GM12874 (cell line): ENCODE data around the gene C11orf58.

Experiments used
- CTCF ChIP-seq: IDR thresholded peaks from 2 replicates; pipeline ENCODE4 v1.5.1; 2011; ENCODE audit warnings: low read depth, mild to moderate bottlenecking, control low read depth, low read length, moderate library complexity; ENCODE audit not compliant: insufficient read depth

The C11orf58 gene

DNA sequence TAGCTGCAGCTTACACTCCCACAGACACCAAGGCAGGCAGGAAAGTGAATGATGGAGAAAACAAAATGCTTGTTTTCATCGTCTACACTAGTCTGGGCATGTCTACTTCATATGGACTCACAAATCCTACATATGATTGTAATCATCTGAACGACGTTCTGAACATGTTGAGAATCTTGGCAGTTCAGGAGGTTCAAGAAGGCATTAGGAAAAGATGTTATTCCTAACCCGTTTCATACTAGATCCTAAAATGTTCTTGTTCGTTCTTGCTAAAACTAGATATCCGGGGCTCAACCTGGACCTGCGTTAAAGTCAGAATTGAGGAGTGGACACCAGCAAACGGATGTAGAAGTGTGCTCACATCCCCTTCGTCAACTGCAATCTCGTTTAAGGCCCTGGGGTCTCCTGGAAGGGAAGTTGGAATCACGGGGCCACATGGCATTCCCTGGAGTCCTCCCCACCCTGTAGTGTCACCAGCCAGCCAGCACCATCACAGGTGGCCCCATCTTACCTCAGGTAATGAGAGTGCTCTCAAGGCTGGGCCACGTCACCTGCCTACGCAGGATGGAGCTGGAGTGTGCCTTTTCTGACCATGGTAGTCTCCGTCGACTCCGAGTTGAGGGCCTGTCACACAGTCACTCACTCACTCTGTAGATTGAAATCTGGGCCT is 37.3 kb downstream of the C11orf58 start:
- no peak for TF ChIP-seq CTCF

DNA sequence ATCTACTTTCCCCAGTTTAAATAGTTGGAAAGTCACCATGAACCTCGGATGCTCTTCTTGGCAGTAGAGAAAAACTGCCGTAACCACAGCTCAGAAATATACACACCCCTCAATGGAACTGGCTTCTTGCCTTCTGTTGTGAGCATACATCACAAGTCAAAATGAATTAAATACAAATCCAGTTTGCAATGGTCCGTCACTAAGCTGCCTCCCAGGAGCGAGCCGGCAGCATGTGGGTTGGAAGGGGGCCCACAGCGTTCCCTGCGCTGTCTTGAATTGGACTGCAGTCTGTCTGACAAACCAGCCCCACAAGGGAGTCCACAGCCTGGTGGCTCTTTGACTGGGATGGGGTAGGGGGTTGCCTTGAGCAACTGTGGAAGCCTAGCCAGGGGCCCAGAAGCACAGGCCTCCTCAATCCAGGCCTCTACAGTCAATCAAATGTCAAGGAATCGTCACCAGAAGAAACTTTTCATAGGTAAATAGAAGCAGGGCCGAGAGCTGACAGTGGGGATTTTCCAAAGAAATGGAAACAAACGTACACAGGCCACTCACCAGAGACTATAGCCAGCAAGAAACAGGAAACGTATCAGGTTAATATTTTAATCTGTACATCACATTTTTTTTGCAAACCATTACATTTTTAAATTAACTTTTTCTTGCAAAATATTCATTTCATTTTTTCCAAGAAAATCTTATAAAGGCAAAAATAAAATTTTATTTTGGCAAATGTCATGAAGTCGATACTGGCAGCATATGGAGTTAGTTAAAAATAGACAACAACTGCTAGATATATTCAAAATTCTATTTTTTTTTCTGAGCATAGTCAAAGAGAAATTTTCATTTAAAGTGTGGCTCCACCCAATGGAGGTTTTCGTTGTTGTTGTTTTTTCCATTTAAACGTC is 38.5 kb downstream of the C11orf58 start:
- TF ChIP-seq CTCF = no peak

GRCh38 chr11:16777613-16777975 is 39.1 kb downstream of the C11orf58 start:
- TF ChIP-seq CTCF = no peak

DNA sequence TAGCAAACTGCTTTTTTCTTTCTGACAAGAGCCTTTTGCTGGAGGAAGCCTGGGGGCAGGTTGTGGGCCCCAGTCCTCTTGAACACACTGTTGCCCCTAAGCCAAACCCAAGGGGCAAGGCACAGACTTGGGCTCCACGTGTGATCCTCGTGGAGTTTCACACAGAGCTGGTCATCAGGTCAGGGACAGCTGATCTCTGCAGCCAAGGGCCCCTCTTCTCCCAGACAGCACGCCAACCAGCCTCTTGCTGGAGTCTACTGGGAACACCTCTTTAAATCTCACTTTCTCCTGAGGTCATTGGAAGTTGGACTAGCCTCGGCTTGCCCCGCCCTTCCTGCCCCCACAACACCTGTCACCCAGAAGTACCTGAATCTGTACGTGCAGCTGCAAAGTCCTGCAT is 39.8 kb downstream of the C11orf58 start:
- TF ChIP-seq CTCF = no peak

DNA sequence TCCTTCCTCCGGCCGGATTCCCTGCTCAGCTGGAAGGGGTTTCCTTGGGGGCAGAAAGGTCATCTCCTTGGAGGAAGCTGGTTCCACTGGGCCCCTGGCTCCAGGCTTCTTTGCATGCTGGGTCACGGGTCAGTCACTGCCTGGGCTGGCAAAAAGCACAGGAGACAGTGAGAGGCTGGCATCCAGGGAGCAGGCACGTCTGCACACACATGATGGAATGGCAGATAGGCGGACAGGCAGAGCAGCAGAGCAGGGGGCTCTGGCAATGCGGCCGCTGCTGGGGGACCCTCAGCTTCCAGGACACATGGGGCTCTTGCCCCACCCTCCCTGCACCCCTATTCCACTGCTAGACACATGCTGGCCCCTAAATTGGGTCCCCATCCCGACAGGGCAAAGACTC is 40.4 kb downstream of the C11orf58 start:
- TF ChIP-seq CTCF = no peak

DNA sequence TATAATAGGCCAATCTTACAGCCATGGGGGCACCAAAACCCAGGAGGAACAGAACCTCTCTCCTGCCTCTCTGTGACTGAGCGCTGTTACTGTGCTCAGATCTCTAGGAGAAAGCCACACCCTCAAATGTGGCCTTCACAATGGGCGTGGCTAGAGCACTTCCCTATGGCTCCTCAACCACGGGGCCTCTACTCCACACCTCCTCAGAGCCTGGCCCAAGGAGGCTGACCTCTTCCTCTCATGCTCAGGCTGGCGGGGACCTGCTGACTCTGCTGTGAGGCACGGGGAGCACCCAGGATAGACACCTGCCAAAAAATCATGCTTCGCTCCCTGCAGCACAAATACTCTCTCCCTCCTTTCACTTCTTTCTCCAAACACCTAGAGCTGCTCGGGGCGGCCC is 41.0 kb downstream of the C11orf58 start:
- TF ChIP-seq CTCF = no peak

DNA sequence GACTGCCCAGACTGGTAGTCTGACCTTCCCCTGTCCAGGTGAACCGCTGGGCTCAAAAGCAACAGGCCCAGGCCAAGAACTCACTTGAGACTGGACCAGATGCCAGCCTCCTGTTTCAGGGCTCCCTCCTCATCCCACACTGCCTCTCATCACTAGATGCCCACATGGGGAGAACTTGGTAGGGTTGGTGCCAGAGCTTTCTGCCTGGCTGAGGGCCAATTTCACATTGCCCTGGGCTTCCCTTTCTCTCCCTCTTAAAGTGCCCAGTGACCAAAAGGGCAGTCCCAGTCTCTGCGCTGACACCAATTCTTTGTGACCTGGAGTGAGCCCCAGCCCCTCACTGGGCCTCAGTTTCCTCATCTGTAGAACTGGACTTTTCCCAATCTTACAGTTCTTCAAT is 41.7 kb downstream of the C11orf58 start:
- TF ChIP-seq CTCF = no peak
